A673 (cell line): ENCODE results near the gene EYA4.

Experiments
- CTCF ChIP-seq: fragments of 300-800, 200-600 bp; sonication (generic); conservative IDR thresholded peaks from 2 replicates; pipeline ENCODE4 v1.5.1; 2017; ENCODE audit warnings: low read depth, mild to moderate bottlenecking, antibody characterized with exemption, low read length, moderate library complexity, mixed read lengths
- EZH2 ChIP-seq: fragments of 200-600 bp; sonication (generic); IDR thresholded peaks from 2 replicates; pipeline ENCODE4 v1.6.1; 2017; ENCODE audit warnings: borderline replicate concordance, low read depth, mild to moderate bottlenecking, mixed read lengths, antibody characterized with exemption, low read length; ENCODE audit not compliant: poor library complexity, severe bottlenecking

DNA sequence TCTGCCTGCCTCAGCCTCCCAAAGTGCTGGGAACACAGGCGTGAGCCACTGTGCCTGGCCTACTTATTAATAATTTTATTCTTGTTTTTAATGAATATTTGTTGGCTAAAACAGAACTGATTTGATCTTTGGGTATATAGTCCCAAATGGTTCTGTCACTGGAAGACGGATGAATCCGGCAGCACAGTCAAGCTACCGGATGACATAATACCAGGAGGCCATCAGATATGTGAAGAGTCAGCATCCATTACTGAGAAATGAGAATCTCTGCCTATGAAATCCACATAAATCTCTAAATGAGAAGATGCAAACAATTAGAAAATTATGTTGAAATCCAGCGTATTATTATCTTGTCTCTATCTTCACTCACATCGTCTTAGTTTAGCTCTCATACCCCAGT is 263.0 kb downstream of the EYA4 start:
- TF ChIP-seq CTCF (no peak), EZH2 (no peak)
